Stomach (tissue), 4 donors: ENCODE results near the gene CDH23.

ENCODE experiments used
- CTCF ChIP-seq, 7 experiments: fragments of 450-650 bp in 4 of 7; fragments of 200-600 bp in 3 of 7; sonication (generic) in 3 of 7; IDR thresholded peaks; one replicate each; pipeline ENCODE4 v1.5.1; 2016 to 2019; ENCODE audit warnings: antibody characterized with exemption in 7 of 7, control low read depth in 2 of 7, mild to moderate bottlenecking in 1 of 7
- POLR2A ChIP-seq, 4 donors: fragments of 450-650 bp; IDR thresholded peaks; one replicate each; pipeline ENCODE4 v1.6.1; 2016; ENCODE audit warnings: antibody characterized with exemption in 4 of 4, control low read depth in 2 of 4, mild to moderate bottlenecking in 1 of 4, moderate library complexity in 1 of 4
- POLR2AphosphoS5 ChIP-seq, 3 donors: sonication (generic); formaldehyde crosslinking; IDR thresholded peaks; one replicate each; pipeline ENCODE4 v1.6.1; 2016; ENCODE audit warnings: antibody characterized with exemption in 3 of 3

DNA sequence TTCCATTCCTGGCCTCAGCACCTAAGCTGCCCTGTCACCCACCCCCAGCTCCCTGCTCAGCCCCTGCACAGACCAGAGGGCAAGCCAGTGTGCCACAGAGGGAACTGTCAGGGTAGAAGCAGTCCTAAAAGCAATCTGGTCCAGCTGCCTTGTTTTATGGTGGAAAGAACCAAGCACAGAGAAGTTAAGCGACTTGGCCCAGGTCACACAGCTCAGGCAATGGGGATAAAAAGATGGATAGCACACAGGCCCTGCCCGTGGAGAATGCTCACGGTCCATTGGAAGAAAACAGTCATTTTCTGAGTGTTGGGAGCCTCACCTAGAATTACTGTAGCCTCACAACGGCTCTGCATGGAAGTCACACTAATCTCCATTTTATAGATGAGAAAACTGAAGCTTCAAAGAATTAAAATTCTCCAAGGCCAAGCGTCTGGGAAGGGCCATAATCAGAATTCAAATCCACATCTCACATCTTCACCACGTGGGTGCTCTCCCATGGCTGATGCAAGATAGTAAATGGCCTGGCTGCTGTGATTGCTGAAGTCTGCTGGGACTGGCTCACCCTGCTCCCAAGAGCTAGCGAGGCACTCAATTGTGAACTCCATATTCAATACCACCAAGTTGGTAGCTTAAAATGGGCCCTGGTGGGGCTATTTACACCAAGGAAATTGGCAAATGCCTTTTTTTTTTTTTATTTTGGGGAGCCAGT, 296.0 kb downstream of the CDH23 start:
- no peak for TF ChIP-seq CTCF (IDR thresholded peaks at IDR 0.05)
- no peak for TF ChIP-seq POLR2A (IDR thresholded peaks at IDR 0.05)
- no peak for TF ChIP-seq POLR2AphosphoS5 (IDR thresholded peaks at IDR 0.05)
